Measurements from ENCODE around the gene SHC2. TPM values are rescaled to one million over a fixed set of nuclear protein-coding genes. Genes with fewer than 3 reads are reported as not detected.
"Not testable (repeated sequence)": the region's sequence is repeated elsewhere in the genome, so short reads cannot be mapped to it uniquely, and the experiment has no call there.

The SHC2 gene
- total RNA-seq, 1 donor from 2014 or later: 29.7 TPM

DNA sequence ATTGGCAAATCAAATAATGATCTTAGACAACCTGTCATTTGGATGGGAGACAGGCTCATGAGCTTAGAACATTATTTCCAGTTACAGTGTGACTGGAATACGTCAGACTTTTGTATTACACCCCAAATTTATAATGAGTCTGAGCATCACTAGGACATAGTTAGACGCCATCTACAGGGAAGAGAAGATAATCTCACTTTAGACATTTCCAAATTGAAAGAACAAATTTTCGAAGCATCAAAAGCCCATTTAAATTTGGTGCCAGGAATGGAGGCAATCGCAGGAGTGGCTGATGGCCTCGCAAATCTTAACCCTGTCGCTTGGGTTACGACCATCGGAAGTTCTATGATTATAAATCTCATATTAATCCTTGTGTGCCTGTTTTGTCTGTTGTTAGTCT, 74.6 kb downstream of the SHC2 start:
- not testable (repeated sequence) for H3K36me3 Mint-ChIP-seq (ENCODE audit: low read depth, unreplicated experiment); H3K4me3 ChIP-seq (ENCODE audit: insufficient read depth, low read depth, low read length); H3K4me2 ChIP-seq (ENCODE audit: low read length); H3K4me1 ChIP-seq (ENCODE audit: insufficient read depth, low read length); H4K20me1 ChIP-seq (ENCODE audit: insufficient read depth, low read length); H3K79me2 ChIP-seq (ENCODE audit: insufficient read depth, low read length); H3K4me3 Mint-ChIP-seq (ENCODE audit: unreplicated experiment); H3K9ac ChIP-seq (ENCODE audit: low read length); H3K4me1 Mint-ChIP-seq (ENCODE audit: low read depth, unreplicated experiment); DNase-seq (ENCODE audit: low read depth); H3K9me3 ChIP-seq (ENCODE audit: insufficient read depth, low read depth, low read length); FAIRE-seq; H3K36me3 ChIP-seq (ENCODE audit: insufficient read depth, low read length); H3K27ac ChIP-seq (ENCODE audit: low read depth, low read length); H2AFZ ChIP-seq (ENCODE audit: low read depth, low read length); H3K27me3 Mint-ChIP-seq (ENCODE audit: low read depth, unreplicated experiment); H3K27ac Mint-ChIP-seq (ENCODE audit: unreplicated experiment); H3K27me3 ChIP-seq (ENCODE audit: insufficient read depth, low read length); H3K9me3 Mint-ChIP-seq (ENCODE audit: unreplicated experiment)

GRCh38 chr19:384799-385169, 76.0 kb downstream of the SHC2 start:
- Histone ChIP-seq H3K9me3 (ENCODE audit: insufficient read depth, low read depth, low read length) (no peaks in the 10 kb centered on the region), H3K9ac (ENCODE audit: low read length) (no peak overlapping the region), H3K27me3 (ENCODE audit: insufficient read depth, low read length) (peaks cover 5% of the 10 kb centered on the region), H2AFZ (ENCODE audit: low read depth, low read length) (no peak overlapping the region), H3K27ac (ENCODE audit: low read depth, low read length) (no peak overlapping the region), H4K20me1 (ENCODE audit: insufficient read depth, low read length) (no peaks in the 10 kb centered on the region), H3K36me3 (ENCODE audit: insufficient read depth, low read length) (no peaks in the 10 kb centered on the region), H3K4me3 (ENCODE audit: insufficient read depth, low read depth, low read length) (no peak overlapping the region), H3K79me2 (ENCODE audit: insufficient read depth, low read length) (no peaks in the 10 kb centered on the region), H3K4me1 (ENCODE audit: insufficient read depth, low read length) (peaks cover 4% of the 10 kb centered on the region), H3K4me2 (ENCODE audit: low read length) (no peak overlapping the region)
- FAIRE-seq: no peak
- no peak overlapping the region for H3K27ac Mint-ChIP-seq (ENCODE audit: unreplicated experiment)
- TF ChIP-seq, protein P1, sequence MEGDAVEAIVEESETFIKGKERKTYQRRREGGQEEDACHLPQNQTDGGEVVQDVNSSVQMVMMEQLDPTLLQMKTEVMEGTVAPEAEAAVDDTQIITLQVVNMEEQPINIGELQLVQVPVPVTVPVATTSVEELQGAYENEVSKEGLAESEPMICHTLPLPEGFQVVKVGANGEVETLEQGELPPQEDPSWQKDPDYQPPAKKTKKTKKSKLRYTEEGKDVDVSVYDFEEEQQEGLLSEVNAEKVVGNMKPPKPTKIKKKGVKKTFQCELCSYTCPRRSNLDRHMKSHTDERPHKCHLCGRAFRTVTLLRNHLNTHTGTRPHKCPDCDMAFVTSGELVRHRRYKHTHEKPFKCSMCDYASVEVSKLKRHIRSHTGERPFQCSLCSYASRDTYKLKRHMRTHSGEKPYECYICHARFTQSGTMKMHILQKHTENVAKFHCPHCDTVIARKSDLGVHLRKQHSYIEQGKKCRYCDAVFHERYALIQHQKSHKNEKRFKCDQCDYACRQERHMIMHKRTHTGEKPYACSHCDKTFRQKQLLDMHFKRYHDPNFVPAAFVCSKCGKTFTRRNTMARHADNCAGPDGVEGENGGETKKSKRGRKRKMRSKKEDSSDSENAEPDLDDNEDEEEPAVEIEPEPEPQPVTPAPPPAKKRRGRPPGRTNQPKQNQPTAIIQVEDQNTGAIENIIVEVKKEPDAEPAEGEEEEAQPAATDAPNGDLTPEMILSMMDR (IDR thresholded peaks at IDR 0.05; ENCODE audit: insufficient read depth, low read depth, low read length): no peak
- no peak for TF ChIP-seq EZH2 (IDR thresholded peaks at IDR 0.05; ENCODE audit: insufficient read depth, low read length)
- H3K9me3 Mint-ChIP-seq (ENCODE audit: unreplicated experiment): no peaks in the 10 kb centered on the region
- DNase-seq (ENCODE audit: low read depth): no peak
- peaks cover 3% of the 10 kb centered on the region for H3K36me3 Mint-ChIP-seq (ENCODE audit: low read depth, unreplicated experiment)
- peaks cover 5% of the 10 kb centered on the region for H3K4me1 Mint-ChIP-seq (ENCODE audit: low read depth, unreplicated experiment)
- H3K4me3 Mint-ChIP-seq (ENCODE audit: unreplicated experiment): no peak overlapping the region
- H3K27me3 Mint-ChIP-seq (ENCODE audit: low read depth, unreplicated experiment): peaks cover 6% of the 10 kb centered on the region

DNA sequence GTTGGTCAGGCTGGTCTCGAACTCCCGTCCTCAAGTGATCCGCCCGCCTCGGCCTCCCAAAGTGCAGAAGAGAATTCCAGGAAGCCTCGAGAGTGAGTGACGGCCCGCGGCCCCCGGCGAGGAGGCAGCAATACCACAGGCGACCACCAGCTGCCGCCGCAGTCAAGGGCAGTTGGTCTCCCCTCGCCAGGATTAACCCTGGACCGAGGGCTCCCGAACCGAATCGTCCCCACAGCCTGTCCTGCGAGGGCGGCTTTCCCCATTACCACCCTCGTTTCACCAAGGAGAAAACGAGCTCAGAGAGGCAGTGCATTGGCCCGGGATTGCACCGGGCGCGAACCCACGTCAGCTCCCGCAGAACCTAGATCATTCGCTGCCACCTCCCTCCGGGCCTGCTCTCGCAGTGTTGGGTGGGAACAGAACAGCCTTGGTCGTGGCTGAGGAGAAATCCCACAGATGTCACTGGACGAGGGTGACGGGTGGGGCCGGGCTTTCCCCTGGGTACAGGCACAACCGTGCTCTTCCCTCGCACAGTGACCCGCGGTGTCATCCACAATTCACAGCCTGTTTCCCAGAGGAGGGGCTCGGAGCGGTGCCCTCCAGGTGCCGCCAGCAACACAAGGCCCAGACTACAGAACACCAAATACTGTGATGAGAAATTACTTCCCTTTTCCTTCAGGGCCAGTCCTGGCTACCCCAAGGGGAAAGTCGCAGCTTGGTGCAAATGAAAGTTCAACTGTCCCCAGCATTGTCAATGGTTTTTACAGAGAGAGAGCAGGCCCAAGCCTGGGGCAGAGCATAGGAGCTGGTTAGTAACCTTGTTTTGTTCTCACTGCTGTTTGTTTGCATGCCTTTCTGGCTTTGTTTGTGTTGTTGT, 76.7 kb downstream of the SHC2 start:
- FAIRE-seq: no peak
- H2AFZ ChIP-seq (ENCODE audit: low read depth, low read length): no peak overlapping the region
- no peak for TF ChIP-seq EZH2 (IDR thresholded peaks at IDR 0.05; ENCODE audit: insufficient read depth, low read length)
- TF ChIP-seq, protein P1 (IDR thresholded peaks at IDR 0.05; ENCODE audit: insufficient read depth, low read depth, low read length): peak; percentile 11
- no peak overlapping the region for H3K4me2 ChIP-seq (ENCODE audit: low read length)
- peaks cover 5% of the 10 kb centered on the region for H3K4me1 Mint-ChIP-seq (ENCODE audit: low read depth, unreplicated experiment)
- no peak overlapping the region for H3K4me3 ChIP-seq (ENCODE audit: insufficient read depth, low read depth, low read length)
- H3K27me3 Mint-ChIP-seq (ENCODE audit: low read depth, unreplicated experiment): peaks cover 7% of the 10 kb centered on the region
- H3K36me3 ChIP-seq (ENCODE audit: insufficient read depth, low read length): no peaks in the 10 kb centered on the region
- no peak overlapping the region for H3K4me3 Mint-ChIP-seq (ENCODE audit: unreplicated experiment)
- H4K20me1 ChIP-seq (ENCODE audit: insufficient read depth, low read length): no peaks in the 10 kb centered on the region
- H3K27ac ChIP-seq (ENCODE audit: low read depth, low read length): no peak overlapping the region
- H3K9me3 ChIP-seq (ENCODE audit: insufficient read depth, low read depth, low read length): no peaks in the 10 kb centered on the region
- H3K9ac ChIP-seq (ENCODE audit: low read length): no peak overlapping the region
- no peaks in the 10 kb centered on the region for H3K79me2 ChIP-seq (ENCODE audit: insufficient read depth, low read length)
- H3K36me3 Mint-ChIP-seq (ENCODE audit: low read depth, unreplicated experiment): peaks cover 3% of the 10 kb centered on the region
- peaks cover 4% of the 10 kb centered on the region for H3K4me1 ChIP-seq (ENCODE audit: insufficient read depth, low read length)
- DNase-seq (ENCODE audit: low read depth): no peak
- peaks cover 2% of the 10 kb centered on the region for H3K9me3 Mint-ChIP-seq (ENCODE audit: unreplicated experiment)
- H3K27me3 ChIP-seq (ENCODE audit: insufficient read depth, low read length): peaks cover 5% of the 10 kb centered on the region
- H3K27ac Mint-ChIP-seq (ENCODE audit: unreplicated experiment): no peak overlapping the region
